NT2/D1 (cell line): ENCODE data around the gene VAMP5.

Source experiments
- YY1 ChIP-seq: IDR thresholded peaks from 2 replicates; pipeline ENCODE4 v1.6.1; 2011; ENCODE audit not compliant: insufficient read length, insufficient read depth
- ZNF274 ChIP-seq: IDR thresholded peaks from 2 replicates; pipeline ENCODE4 v1.6.1; 2011; ENCODE audit warnings: mild to moderate bottlenecking, low read depth, low read length

GRCh38 chr2:85554980-85555612 is 29.1 kb upstream of the VAMP5 start:
- no peak for TF ChIP-seq YY1
- no peak for TF ChIP-seq ZNF274
